Femur (tissue), 1 donor: ENCODE measurements around the gene TMC1.

Experiments used
- DNase-seq: peaks from one replicate; pipeline ENCODE4 v3.0.0-alpha.2; 2017

The TMC1 gene

DNA sequence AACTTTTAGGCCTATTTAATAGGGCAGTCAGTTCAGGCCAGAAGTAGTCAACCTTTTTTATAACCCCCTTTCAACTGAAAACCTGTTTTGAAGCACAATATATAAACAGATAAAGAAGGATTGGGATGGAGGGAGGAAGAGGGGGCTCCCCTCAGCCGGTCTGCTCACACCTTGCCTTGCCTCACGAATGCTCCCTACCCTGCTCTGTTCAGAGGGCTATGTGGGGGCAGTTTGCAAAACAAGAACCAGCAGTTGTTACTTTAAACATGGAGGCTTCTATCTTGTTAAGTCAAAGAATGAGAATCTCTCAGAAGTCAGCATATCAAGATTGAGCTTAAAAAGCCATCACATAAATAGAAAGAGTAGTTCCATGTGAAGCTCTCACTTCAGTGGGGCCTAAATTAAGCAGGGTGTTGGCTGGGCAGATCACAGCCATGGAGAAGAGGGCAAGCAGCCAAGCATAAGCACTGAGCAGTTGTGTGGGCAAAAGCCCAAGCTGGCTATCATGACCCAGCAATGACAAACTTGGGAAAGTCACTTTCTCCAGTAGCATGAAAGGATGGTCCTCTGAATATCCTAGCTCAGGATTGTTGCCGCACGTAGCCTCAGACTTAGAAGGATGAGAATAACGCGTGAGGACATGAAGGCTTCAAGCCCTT lies 360.8 kb downstream of the TMC1 start:
- peak; percentile 49 for DNase-seq

DNA sequence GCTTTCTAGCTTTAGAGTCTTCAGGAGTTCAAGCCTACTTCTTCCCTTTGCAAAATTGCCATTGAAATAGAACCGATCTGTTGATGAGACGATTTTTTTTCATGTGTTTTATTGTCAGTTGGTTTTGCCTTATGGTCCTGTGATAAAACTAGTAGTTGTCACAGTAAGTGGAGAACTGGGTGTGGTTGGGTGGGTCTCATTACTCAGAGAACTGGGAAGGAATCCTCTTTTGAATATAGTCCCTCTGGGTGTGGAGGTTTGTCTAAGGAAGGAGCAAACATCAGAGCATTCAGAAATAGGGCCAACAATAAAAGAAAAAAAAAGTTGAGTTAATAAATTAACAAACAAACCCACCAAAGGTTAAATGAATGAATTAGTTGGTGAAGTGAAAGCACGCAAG lies 362.5 kb downstream of the TMC1 start:
- no peak for DNase-seq

DNA sequence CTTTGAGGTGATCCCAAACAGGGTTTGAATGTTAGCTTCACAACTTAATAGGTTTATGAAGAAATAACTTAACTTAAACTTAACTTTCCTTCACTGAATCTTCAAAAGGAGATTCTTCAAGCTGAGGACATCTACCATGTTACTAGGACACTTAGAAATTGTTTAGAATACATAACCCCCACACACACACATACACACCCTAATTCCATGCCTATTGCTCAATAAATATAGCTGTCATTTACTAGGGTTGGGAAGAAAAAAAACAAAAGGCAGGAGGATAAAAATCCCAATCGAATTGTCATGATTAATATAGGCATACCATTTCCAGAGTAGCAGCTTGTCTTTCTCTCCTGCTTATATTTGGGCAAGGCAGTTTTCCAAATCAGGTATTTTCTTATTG lies 363.1 kb downstream of the TMC1 start:
- no peak for DNase-seq
